ENCODE measurements around the gene BCL2L12. TPM values are rescaled to one million over a fixed set of nuclear protein-coding genes. Genes with fewer than 3 reads are reported as not detected.
"Not testable (repeated sequence)": the region's sequence is repeated elsewhere in the genome, so short reads cannot be mapped to it uniquely, and the experiment has no call there.

BCL2L12 gene
- total and polyA plus RNA-seq, 12 donors, result 3.3 to 16.3 (median 9.9) TPM

GRCh38 chr19:49718511-49718910 is 52.8 kb downstream of the BCL2L12 start:
- WGBS, 4 donors, result 89 to 97% (median 91%) methylated on average over 8 of the region's 8 CpGs
- DNase-seq, result no peak
- TF ChIP-seq POLR2A (IDR thresholded peaks at IDR 0.05) (no peak), CTCF (IDR thresholded peaks at IDR 0.05) (no peak)
- Histone ChIP-seq H3K4me1 (replicated peaks in 1 of 2) (no peaks in the 10 kb centered on the region), H3K36me3 (replicated peaks in 1 of 2) (no peaks in the 10 kb centered on the region), H3K4me3 (no peak overlapping the region), H3K9me3 (replicated peaks in 1 of 3) (no peaks in the 10 kb centered on the region), H3K27ac (no peak overlapping the region), H3K27me3 (no peaks in the 10 kb centered on the region)
- intact Hi-C loops (cut with DNase I), result no loop called here

GRCh38 chr19:49718991-49719390 is 53.3 kb downstream of the BCL2L12 start:
- no peaks in the 10 kb centered on the region for H3K27me3 ChIP-seq
- intact Hi-C loops (cut with DNase I), result no loop called here
- H3K9me3 ChIP-seq (replicated peaks in 1 of 3), result no peaks in the 10 kb centered on the region
- H3K4me3 ChIP-seq, result no peak overlapping the region
- H3K4me1 ChIP-seq (replicated peaks in 1 of 2), result no peaks in the 10 kb centered on the region
- no peak for DNase-seq
- WGBS, 4 donors, result 80 to 87% (median 85%) methylated on average over 6 of the region's 6 CpGs
- H3K36me3 ChIP-seq (replicated peaks in 1 of 2), result no peaks in the 10 kb centered on the region
- no peak overlapping the region for H3K27ac ChIP-seq
- TF ChIP-seq CTCF (IDR thresholded peaks at IDR 0.05) (no peak), POLR2A (IDR thresholded peaks at IDR 0.05) (no peak)

GRCh38 chr19:49719420-49719819 is 53.7 kb downstream of the BCL2L12 start:
- H3K4me1 ChIP-seq (replicated peaks in 1 of 2); H3K27me3 ChIP-seq; H3K36me3 ChIP-seq (replicated peaks in 1 of 2); intact Hi-C loops (cut with DNase I); H3K4me3 ChIP-seq; H3K27ac ChIP-seq; DNase-seq; H3K9me3 ChIP-seq (replicated peaks in 1 of 3): not testable (repeated sequence)
- 84 to 88% (median 87%) methylated on average over 14 to 22 of the region's 22 CpGs for WGBS, 4 donors

Small RNA genes within 50 kb of the gene (microRNA-seq; reads per million reads assigned to microRNA genes)
- gene MIR5088, result 0 to 0.28 (median 0) reads per million in 3 donors

Small RNA genes within 50 kb of the gene (small RNA-seq; reads per million reads assigned to genes)
- gene MIR5088, result 0 to 0.17 reads per million in 2 donors

Other genes starting within 250 kb of the BCL2L12 start
- gene PTH2, start 242.5 kb upstream of the BCL2L12 start, total RNA-seq, result not detected
- gene PTH2, start 242.5 kb upstream of the BCL2L12 start, polyA plus RNA-seq, result not detected
- not detected for gene GFY, start 240.5 kb upstream of the BCL2L12 start, total RNA-seq
- not detected for gene GFY, start 240.5 kb upstream of the BCL2L12 start, polyA plus RNA-seq
- gene SLC17A7, start 224.4 kb upstream of the BCL2L12 start, total RNA-seq, result 1 to 10 TPM in 5 of 9 donors, under 1 TPM in 4; 0.06 to 9.6 (median 1.3) TPM
- gene SLC17A7, start 224.4 kb upstream of the BCL2L12 start, polyA plus RNA-seq, result 1 to 10 TPM in 2 of 3 donors, under 1 TPM in 1; 0.18 to 1.9 (median 1.0) TPM
- gene PIH1D1, start 214.1 kb upstream of the BCL2L12 start, total RNA-seq, result 100 to 1,000 TPM in 4 of 9 donors, 10 to 100 TPM in 5; 63.1 to 131 (median 87.2) TPM
- gene PIH1D1, start 214.1 kb upstream of the BCL2L12 start, polyA plus RNA-seq, result 100 to 1,000 TPM in 1 of 3 donors, 10 to 100 TPM in 2; 26.6 to 103 (median 72.3) TPM
- gene ALDH16A1, start 212.7 kb upstream of the BCL2L12 start, total RNA-seq, result 10 to 100 TPM; 15.1 to 47.8 (median 29.1) TPM
- 10 to 100 TPM in 2 of 3 donors, 1 to 10 TPM in 1; 3.6 to 95.5 (median 86.7) TPM for gene ALDH16A1, start 212.7 kb upstream of the BCL2L12 start, polyA plus RNA-seq
- gene FLT3LG, start 191.7 kb upstream of the BCL2L12 start, total RNA-seq, result 10 to 100 TPM in 3 of 9 donors, 1 to 10 TPM in 6; 1.2 to 10.6 (median 8.4) TPM
- gene FLT3LG, start 191.7 kb upstream of the BCL2L12 start, polyA plus RNA-seq, result 10 to 100 TPM in 2 of 3 donors, 1 to 10 TPM in 1; 1.8 to 33.8 (median 24.7) TPM
- 1,000 to 10,000 TPM; 2,402 to 3,504 (median 2,570) TPM for gene RPL13A, start 178.3 kb upstream of the BCL2L12 start, total RNA-seq
- 1,000 to 10,000 TPM; 1,750 to 2,828 (median 2,567) TPM for gene RPL13A, start 178.3 kb upstream of the BCL2L12 start, polyA plus RNA-seq
- gene RPS11, start 169.5 kb upstream of the BCL2L12 start, total RNA-seq, result 1,000 to 10,000 TPM; 1,528 to 3,971 (median 2,257) TPM
- gene RPS11, start 169.5 kb upstream of the BCL2L12 start, polyA plus RNA-seq, result 1,000 to 10,000 TPM; 2,684 to 4,591 (median 2,733) TPM
- 100 to 1,000 TPM; 101 to 505 (median 351) TPM for gene FCGRT, start 153.3 kb upstream of the BCL2L12 start, total RNA-seq
- 100 to 1,000 TPM in 2 of 3 donors, 10 to 100 TPM in 1; 90.2 to 253 (median 218) TPM for gene FCGRT, start 153.3 kb upstream of the BCL2L12 start, polyA plus RNA-seq
- 10 to 100 TPM in 8 of 9 donors, 1 to 10 TPM in 1; 8.0 to 56.4 (median 33.1) TPM for gene RCN3, start 137.9 kb upstream of the BCL2L12 start, total RNA-seq
- 100 to 1,000 TPM in 2 of 3 donors, 1 to 10 TPM in 1; 9.3 to 232 (median 120) TPM for gene RCN3, start 137.9 kb upstream of the BCL2L12 start, polyA plus RNA-seq
- 10 to 100 TPM; 53.3 to 98.2 (median 63.8) TPM for gene NOSIP, start 85.4 kb upstream of the BCL2L12 start, total RNA-seq
- 100 to 1,000 TPM in 2 of 3 donors, 10 to 100 TPM in 1; 35.0 to 159 (median 145) TPM for gene NOSIP, start 85.4 kb upstream of the BCL2L12 start, polyA plus RNA-seq
- gene PRRG2, start 84.6 kb upstream of the BCL2L12 start, total RNA-seq, result 1 to 10 TPM in 2 of 9 donors, under 1 TPM in 5, not detected in 2; 0.28 to 1.2 (median 0.87) TPM
- 1 to 10 TPM in 1 of 3 donors, under 1 TPM in 2; 0.33 to 1.2 (median 0.71) TPM for gene PRRG2, start 84.6 kb upstream of the BCL2L12 start, polyA plus RNA-seq
- 10 to 100 TPM in 8 of 9 donors, 1 to 10 TPM in 1; 2.9 to 39.3 (median 17.6) TPM for gene PRR12, start 74.8 kb upstream of the BCL2L12 start, total RNA-seq
- gene PRR12, start 74.8 kb upstream of the BCL2L12 start, polyA plus RNA-seq, result 10 to 100 TPM in 1 of 3 donors, 1 to 10 TPM in 2; 4.2 to 49.8 (median 9.5) TPM
- 10 to 100 TPM in 8 of 9 donors, 1 to 10 TPM in 1; 6.8 to 77.9 (median 37.4) TPM for gene RRAS, start 25.8 kb upstream of the BCL2L12 start, total RNA-seq
- gene RRAS, start 25.8 kb upstream of the BCL2L12 start, polyA plus RNA-seq, result 100 to 1,000 TPM in 2 of 3 donors, 10 to 100 TPM in 1; 21.9 to 180 (median 167) TPM
- gene SCAF1, start 23.7 kb upstream of the BCL2L12 start, total RNA-seq, result 10 to 100 TPM in 8 of 9 donors, 1 to 10 TPM in 1; 4.2 to 81.3 (median 45.8) TPM
- 10 to 100 TPM in 2 of 3 donors, 1 to 10 TPM in 1; 7.9 to 67.7 (median 27.1) TPM for gene SCAF1, start 23.7 kb upstream of the BCL2L12 start, polyA plus RNA-seq
- 100 to 1,000 TPM in 2 of 9 donors, 10 to 100 TPM in 7; 33.7 to 108 (median 64.1) TPM for gene IRF3, start 76 bp upstream of the BCL2L12 start, total RNA-seq
- 100 to 1,000 TPM in 2 of 3 donors, 10 to 100 TPM in 1; 23.2 to 328 (median 159) TPM for gene IRF3, start 76 bp upstream of the BCL2L12 start, polyA plus RNA-seq
- gene PRMT1, start 11.3 kb downstream of the BCL2L12 start, total RNA-seq, result 100 to 1,000 TPM in 8 of 9 donors, 10 to 100 TPM in 1; 80.4 to 262 (median 160) TPM
- 100 to 1,000 TPM; 158 to 198 (median 179) TPM for gene PRMT1, start 11.3 kb downstream of the BCL2L12 start, polyA plus RNA-seq
- 1 to 10 TPM in 1 of 9 donors, under 1 TPM in 8; 0.18 to 1.2 (median 0.55) TPM for gene ADM5, start 23.7 kb downstream of the BCL2L12 start, total RNA-seq
- gene ADM5, start 23.7 kb downstream of the BCL2L12 start, polyA plus RNA-seq, result 1 to 10 TPM in 2 of 3 donors, not detected in 1; 1.9 to 2.0 TPM
- gene CPT1C, start 25.2 kb downstream of the BCL2L12 start, total RNA-seq, result 1 to 10 TPM in 8 of 9 donors, not detected in 1; 2.4 to 9.4 (median 4.6) TPM
- 10 to 100 TPM in 2 of 3 donors, 1 to 10 TPM in 1; 5.8 to 55.7 (median 14.1) TPM for gene CPT1C, start 25.2 kb downstream of the BCL2L12 start, polyA plus RNA-seq
- gene TSKS, start 97.4 kb downstream of the BCL2L12 start, total RNA-seq, result under 1 TPM in 5 of 9 donors, not detected in 4; 0.11 to 0.47 (median 0.29) TPM
- gene TSKS, start 97.4 kb downstream of the BCL2L12 start, polyA plus RNA-seq, result 1 to 10 TPM in 1 of 3 donors, under 1 TPM in 1, not detected in 1; 0.94 to 1.7 TPM
- gene AP2A1, start 101.1 kb downstream of the BCL2L12 start, total RNA-seq, result 100 to 1,000 TPM in 8 of 9 donors, 10 to 100 TPM in 1; 59.8 to 455 (median 262) TPM
- gene AP2A1, start 101.1 kb downstream of the BCL2L12 start, polyA plus RNA-seq, result 100 to 1,000 TPM in 1 of 3 donors, 10 to 100 TPM in 2; 71.5 to 131 (median 90.3) TPM
- gene FUZ, start 147.4 kb downstream of the BCL2L12 start, total RNA-seq, result 10 to 100 TPM; 22.0 to 72.5 (median 45.3) TPM
- gene FUZ, start 147.4 kb downstream of the BCL2L12 start, polyA plus RNA-seq, result 10 to 100 TPM in 2 of 3 donors, 1 to 10 TPM in 1; 7.6 to 62.0 (median 47.7) TPM
- 100 to 1,000 TPM in 5 of 9 donors, 10 to 100 TPM in 4; 36.2 to 211 (median 105) TPM for gene MED25, start 152.4 kb downstream of the BCL2L12 start, total RNA-seq
- 100 to 1,000 TPM in 2 of 3 donors, 10 to 100 TPM in 1; 71.2 to 457 (median 299) TPM for gene MED25, start 152.4 kb downstream of the BCL2L12 start, polyA plus RNA-seq
- 100 to 1,000 TPM; 163 to 568 (median 257) TPM for gene PTOV1, start 185.2 kb downstream of the BCL2L12 start, total RNA-seq
- gene PTOV1, start 185.2 kb downstream of the BCL2L12 start, polyA plus RNA-seq, result 100 to 1,000 TPM in 2 of 3 donors, 10 to 100 TPM in 1; 78.7 to 620 (median 409) TPM
- 100 to 1,000 TPM in 4 of 9 donors, 10 to 100 TPM in 5; 49.3 to 199 (median 97.7) TPM for gene PNKP, start 201.6 kb downstream of the BCL2L12 start, total RNA-seq
- 100 to 1,000 TPM in 2 of 3 donors, 10 to 100 TPM in 1; 40.7 to 344 (median 202) TPM for gene PNKP, start 201.6 kb downstream of the BCL2L12 start, polyA plus RNA-seq
- gene AKT1S1, start 211.4 kb downstream of the BCL2L12 start, total RNA-seq, result 10 to 100 TPM; 19.8 to 70.3 (median 36.5) TPM
- 10 to 100 TPM; 66.0 to 89.6 (median 75.8) TPM for gene AKT1S1, start 211.4 kb downstream of the BCL2L12 start, polyA plus RNA-seq
- 100 to 1,000 TPM in 1 of 9 donors, 10 to 100 TPM in 7, 1 to 10 TPM in 1; 5.8 to 103 (median 51.3) TPM for gene TBC1D17, start 211.8 kb downstream of the BCL2L12 start, total RNA-seq
- 100 to 1,000 TPM in 2 of 3 donors, 10 to 100 TPM in 1; 22.4 to 198 (median 113) TPM for gene TBC1D17, start 211.8 kb downstream of the BCL2L12 start, polyA plus RNA-seq
- gene IL4I1, start 231.0 kb downstream of the BCL2L12 start, total RNA-seq, result 1 to 10 TPM in 5 of 9 donors, under 1 TPM in 4; 0.18 to 2.1 (median 1.1) TPM
- gene IL4I1, start 231.0 kb downstream of the BCL2L12 start, polyA plus RNA-seq, result 1 to 10 TPM in 2 of 3 donors, under 1 TPM in 1; 0.33 to 3.2 (median 2.1) TPM

All from adrenal gland (tissue), 12 donors.